HUDEP-2 (cell line): Measurements from ENCODE around the gene MCFD2.

Source experiments
- DNase-seq, 76 experiments: peaks; one replicate each; lab custom pipeline; 2025; ENCODE audit not compliant: unreplicated experiment in 76 of 76; lab: John Stamatoyannopoulos, UW

The MCFD2 gene

GRCh38 chr2:46939626-46940359, 24.2 kb upstream of the MCFD2 start:
- DNase-seq = no peak

DNA sequence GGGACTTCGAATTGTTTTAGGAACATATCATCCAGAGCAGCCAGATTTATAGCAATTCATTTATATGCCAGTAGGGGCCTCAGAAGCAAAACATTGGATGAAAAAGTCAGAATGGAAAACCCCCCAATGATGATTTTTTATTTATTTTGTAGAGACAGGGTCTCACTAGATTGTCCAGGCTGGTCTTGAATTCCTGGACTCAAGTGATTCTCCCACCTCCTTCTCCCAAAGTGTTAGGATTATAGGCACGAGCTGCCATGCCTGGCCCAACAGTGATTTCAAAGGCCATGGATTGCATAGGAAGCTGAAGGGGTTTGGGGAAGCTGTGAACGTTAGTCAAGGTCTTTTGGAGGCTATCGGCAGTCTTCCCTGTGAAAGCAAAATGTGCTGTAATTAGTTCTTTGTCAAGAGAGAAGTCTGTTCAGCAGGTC, 21.9 kb upstream of the MCFD2 start:
- DNase-seq = no peak

- no peak for DNase-seq
These were observed 21.0 kb upstream of the MCFD2 start for GRCh38 chr2:46936566-46936965.

GRCh38 chr2:46935071-46935470, 19.5 kb upstream of the MCFD2 start:
- DNase-seq = no peak

- DNase-seq = no peak
These were observed 14.0 kb upstream of the MCFD2 start for GRCh38 chr2:46929612-46930011.

DNA sequence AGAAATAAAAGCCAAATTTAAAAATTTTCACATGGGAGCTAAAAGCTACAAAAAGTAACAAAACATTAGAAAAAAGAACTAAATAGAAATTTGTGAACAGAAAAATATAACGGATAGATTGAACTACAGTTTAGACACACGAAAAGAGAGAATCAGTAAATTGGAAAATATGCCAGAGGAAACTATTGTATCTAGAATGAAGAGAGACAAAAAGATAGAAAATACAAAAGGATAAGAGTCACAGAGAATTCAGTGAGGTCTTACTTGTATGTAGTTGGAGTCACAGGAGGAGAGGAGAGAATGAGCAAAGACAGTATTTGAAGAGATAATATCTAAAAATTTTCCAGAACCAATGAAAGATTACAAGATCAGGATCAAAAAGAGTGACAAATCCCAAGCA, 11.3 kb upstream of the MCFD2 start:
- DNase-seq = no peak

- no peak for DNase-seq
These were observed 10.1 kb upstream of the MCFD2 start for GRCh38 chr2:46925474-46926351.

DNA sequence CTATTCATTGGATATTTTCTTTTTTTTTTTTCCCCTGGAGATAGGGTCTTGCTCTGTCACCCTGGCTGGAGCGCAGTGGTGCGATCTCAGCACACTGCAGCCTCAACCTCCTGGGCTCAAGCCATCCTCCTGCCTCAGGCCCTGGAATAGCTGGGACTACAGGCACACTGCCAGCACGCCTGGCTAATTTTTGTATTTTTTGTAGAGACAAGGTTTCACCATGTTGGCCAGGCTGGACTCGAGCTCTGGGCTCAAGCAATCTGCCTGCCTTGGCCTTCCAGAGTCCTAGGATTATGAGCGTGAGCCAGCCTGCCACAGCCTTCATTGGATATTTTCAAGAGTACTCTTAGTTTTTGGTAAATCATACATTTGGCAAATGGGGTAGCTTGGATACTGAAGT, 9.0 kb upstream of the MCFD2 start:
- no peak for DNase-seq

GRCh38 chr2:46924038-46924437, 8.4 kb upstream of the MCFD2 start:
- DNase-seq = no peak

DNA sequence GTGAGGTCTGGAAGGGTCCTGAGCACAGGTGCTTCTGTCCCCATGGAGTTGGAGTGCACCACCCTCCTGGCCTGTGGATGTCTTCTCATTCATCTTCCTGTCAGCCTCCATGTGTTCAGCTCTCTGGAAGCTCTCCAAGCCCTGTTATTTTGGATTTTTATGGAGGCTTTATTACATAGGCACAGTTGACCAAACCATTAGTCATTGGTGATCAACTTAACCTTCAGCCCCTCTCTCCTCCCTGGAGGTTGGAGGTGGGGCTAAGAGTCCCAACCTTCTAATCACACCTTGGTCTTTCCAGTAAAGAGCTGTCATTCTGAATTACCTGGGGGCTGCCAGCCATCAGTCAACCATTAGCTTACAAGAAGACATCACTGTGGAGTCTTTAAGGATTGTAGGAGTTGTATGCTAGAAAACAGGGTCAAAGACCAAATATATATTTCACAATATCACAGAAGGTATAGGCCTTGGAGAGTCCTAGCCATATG, 7.5 kb upstream of the MCFD2 start:
- no peak for DNase-seq

- DNase-seq = no peak
These were observed 7.0 kb upstream of the MCFD2 start for GRCh38 chr2:46922606-46923005.

DNA sequence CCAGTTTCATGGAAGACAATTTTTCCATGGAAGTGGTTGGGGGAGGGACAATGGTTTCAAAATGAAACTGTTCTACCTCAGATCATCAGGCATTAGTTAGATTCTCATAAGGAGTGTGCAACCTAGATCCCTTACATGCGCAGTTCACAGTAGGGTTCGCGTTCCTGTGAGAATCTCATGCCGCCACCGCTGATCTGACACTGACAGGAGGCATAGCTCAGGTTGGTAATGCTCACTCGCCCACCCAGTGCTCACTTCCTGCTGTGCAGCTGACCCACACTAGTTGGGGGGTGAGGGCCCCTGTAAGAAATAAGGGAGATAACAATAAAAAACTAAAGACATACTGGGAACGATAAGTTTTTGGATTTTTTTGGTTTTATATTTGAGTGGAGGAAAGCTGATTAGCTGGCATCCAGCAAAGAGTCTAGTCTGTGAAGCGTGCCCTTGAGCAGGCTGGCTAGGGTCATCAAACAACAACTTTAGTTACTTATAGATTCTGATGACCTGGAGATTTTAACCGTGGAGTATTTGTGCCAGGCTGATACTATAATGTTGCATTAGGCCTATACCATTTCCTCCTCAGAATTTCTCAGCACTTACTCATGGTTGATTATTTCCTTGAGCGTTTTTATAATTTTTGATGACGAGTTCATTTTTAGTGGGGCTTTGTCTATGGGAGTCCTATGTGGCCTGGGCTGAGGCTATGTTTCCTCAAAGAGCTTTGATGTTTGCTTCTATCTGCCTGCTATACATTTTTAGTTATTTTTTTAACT, 6.3 kb upstream of the MCFD2 start:
- DNase-seq = no peak

DNA sequence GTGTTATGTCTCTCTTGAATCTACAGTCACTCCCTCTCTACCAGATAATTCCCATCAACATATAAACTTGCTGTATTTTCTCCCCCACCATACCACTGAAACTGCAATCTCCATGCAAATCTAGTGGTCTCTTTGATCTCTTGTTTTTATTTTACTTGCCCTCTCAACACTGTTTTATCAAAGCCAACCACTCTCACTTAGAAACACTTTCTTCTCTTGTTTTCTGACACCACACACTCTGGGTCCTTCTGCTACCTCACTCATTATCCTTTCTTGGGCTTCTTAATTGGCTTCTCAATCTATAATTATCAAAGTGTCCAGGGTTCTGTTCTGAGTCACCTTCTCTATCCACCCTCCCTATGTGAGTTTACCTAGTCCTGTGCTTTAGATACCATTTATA, 2.0 kb upstream of the MCFD2 start:
- DNase-seq = no peak

GRCh38 chr2:46915811-46916630, 415 bp upstream of the MCFD2 start:
- peak in 74 of 76 experiments; percentile 33 to 89 (median 73) for DNase-seq

GRCh38 chr2:46914578-46915230, 902 bp downstream of the MCFD2 start:
- no peak for DNase-seq

GRCh38 chr2:46913471-46914381, 1.9 kb downstream of the MCFD2 start:
- DNase-seq = peak in 9 of 76 experiments; percentile 1 to 27 (median 7)

DNA sequence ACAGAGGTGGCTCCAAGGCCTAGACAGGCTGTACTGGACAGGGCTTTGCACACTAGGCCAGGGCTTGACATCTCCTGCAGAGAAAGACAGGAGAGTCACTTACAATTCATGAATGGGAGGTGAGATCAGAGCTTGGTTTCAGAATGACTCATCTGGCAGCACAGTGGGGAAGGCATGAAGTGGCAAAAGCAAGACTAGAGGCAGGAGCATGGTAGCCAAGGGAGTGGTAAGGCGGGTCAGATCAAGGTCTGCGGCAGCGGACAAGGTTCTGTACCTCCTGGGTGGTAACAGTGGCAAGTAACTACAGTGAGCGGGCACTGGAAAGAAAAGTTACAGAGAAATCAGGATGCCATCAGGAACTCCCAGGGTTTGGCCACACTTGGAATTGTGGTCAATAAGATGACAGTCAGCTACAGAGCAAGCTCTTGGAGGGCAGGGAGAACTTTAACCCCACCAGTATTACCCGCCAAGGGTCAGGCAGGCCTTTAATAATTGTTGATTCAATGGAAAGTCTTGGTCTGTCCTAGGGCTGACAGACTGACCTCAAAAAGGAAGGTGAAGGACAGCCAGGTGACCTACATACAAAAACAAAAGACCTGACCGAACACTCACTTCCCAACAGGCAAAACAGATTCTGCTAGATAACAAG, 5.7 kb downstream of the MCFD2 start:
- DNase-seq = peak in 24 of 76 experiments; percentile 5 to 65 (median 19)

GRCh38 chr2:46909150-46909549, 6.5 kb downstream of the MCFD2 start:
- no peak for DNase-seq
